ENCODE measurements around the gene NR2E3. TPM values are rescaled to one million over a fixed set of nuclear protein-coding genes. Genes with fewer than 3 reads are reported as not detected.
"Not testable (repeated sequence)": the region's sequence is repeated elsewhere in the genome, so short reads cannot be mapped to it uniquely, and the experiment has no call there.

The NR2E3 gene
- total RNA-seq, 3 donors from 2014 or later, result not detected

DNA sequence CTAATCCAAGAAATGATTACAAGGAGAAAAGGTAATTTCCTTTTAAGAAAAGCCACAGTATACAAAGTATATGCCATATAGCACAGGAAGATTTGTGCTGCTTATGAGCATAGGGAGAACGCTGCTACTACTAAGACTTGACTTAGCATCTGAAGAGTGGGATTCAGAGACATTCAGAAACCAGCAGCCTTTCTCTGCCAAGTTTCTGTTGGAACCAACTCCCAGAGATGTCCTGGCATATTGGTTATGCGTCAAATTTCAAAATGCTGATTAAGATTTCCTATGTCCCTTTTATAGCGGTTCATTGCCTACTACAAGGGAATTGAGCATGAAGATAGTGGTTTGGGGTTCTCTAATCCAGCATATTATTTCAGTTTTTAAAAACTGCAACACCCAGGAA, 4.9 kb downstream of the NR2E3 start:
- DNase-seq, result no peak
- H3K9me3 Mint-ChIP-seq, result peaks cover 18% of the 10 kb centered on the region

DNA sequence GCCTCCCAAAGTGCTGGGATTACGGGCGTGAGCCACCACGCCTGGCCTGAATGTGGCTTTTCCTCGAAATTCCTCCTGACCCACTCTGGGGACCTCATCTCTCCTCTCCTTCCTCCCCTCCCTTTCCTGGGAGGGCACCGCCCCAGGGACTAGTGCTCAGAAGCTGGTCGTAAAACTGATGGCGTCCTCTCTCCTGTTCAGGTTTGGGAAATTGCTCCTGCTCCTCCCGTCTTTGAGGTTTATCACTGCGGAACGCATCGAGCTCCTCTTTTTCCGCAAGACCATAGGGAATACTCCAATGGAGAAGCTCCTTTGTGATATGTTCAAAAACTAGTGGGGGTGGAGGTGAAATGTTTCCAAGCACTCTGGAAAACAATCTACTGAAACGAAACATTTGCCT, 7.0 kb downstream of the NR2E3 start:
- peaks cover 32% of the 10 kb centered on the region for H3K9me3 Mint-ChIP-seq

More for the DNA sequence above, 4.9 kb downstream of the NR2E3 start:
- Mint-ChIP-seq H3K36me3 (ENCODE audit: insufficient read depth) (no peaks in the 10 kb centered on the region), H3K4me3 (no peak overlapping the region), H3K4me1 (ENCODE audit: low read depth) (no peaks in the 10 kb centered on the region), H3K27me3 (ENCODE audit: low read depth) (no peaks in the 10 kb centered on the region)
- no peak for ATAC-seq

DNA sequence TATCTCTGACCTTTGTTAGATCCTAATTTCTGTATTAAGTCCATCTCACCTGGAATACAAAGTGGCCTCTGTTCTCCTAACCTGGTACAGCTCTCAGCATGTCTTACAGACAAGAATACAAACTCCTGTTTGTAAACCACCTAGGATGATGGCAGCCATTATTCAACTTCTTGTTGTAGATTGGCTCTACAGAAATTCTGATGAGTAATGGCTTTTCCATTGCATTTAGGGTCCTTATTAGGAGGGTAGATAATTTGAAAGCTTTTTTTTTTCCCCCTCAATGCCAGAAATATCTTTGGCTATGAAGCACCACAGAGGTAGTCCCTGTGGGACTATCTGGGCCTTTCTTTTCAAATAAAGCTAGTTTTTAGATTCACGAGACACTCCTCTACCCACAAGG, 9.8 kb downstream of the NR2E3 start:
- peaks cover 51% of the 10 kb centered on the region for H3K9me3 Mint-ChIP-seq
- H3K4me3 Mint-ChIP-seq, result no peak overlapping the region
- no peaks in the 10 kb centered on the region for H3K27me3 Mint-ChIP-seq (ENCODE audit: low read depth)
- no peak for DNase-seq
- H3K4me1 Mint-ChIP-seq (ENCODE audit: low read depth), result no peaks in the 10 kb centered on the region
- H3K36me3 Mint-ChIP-seq (ENCODE audit: insufficient read depth), result peaks cover 29% of the 10 kb centered on the region
- no peak for ATAC-seq

More for the DNA sequence above, 7.0 kb downstream of the NR2E3 start:
- H3K36me3 Mint-ChIP-seq (ENCODE audit: insufficient read depth), result peaks cover 5% of the 10 kb centered on the region
- H3K4me3 Mint-ChIP-seq, result no peak overlapping the region
- no peaks in the 10 kb centered on the region for H3K27me3 Mint-ChIP-seq (ENCODE audit: low read depth)
- DNase-seq, result no peak
- no peaks in the 10 kb centered on the region for H3K4me1 Mint-ChIP-seq (ENCODE audit: low read depth)
- ATAC-seq, result no peak

DNA sequence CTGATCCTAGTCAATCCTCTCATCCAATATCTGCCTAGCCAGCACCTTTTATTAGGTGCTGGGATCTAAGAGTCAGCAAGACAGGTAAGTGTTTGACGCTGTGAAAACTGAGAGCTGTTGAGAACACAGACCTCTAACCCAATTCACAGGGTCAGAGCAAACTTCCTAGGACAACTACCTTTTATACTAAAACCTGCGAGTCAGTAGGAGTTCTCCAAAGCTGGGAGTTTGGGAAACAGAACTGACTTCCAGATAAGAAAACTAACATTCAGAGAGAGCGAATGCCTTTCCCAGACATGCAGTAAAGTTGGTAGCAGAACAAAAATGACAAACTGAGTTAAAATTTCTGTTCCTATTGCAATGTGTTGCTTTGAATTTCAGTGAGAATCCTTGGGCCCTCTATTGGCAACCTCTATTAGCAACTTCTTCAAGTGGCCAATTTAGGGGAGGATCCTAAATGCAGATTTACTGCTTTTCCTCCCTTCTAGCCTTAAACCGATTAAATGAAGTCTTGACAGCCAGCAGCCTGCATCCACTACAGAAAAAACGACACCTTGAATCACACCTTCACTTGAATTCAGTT, 11.3 kb downstream of the NR2E3 start:
- Mint-ChIP-seq H3K4me3 (no peak overlapping the region), H3K4me1 (ENCODE audit: low read depth) (no peaks in the 10 kb centered on the region), H3K9me3 (peaks cover 51% of the 10 kb centered on the region), H3K27me3 (ENCODE audit: low read depth) (no peaks in the 10 kb centered on the region), H3K36me3 (ENCODE audit: insufficient read depth) (peaks cover 44% of the 10 kb centered on the region)
- no peak for ATAC-seq
- no peak for DNase-seq

DNA sequence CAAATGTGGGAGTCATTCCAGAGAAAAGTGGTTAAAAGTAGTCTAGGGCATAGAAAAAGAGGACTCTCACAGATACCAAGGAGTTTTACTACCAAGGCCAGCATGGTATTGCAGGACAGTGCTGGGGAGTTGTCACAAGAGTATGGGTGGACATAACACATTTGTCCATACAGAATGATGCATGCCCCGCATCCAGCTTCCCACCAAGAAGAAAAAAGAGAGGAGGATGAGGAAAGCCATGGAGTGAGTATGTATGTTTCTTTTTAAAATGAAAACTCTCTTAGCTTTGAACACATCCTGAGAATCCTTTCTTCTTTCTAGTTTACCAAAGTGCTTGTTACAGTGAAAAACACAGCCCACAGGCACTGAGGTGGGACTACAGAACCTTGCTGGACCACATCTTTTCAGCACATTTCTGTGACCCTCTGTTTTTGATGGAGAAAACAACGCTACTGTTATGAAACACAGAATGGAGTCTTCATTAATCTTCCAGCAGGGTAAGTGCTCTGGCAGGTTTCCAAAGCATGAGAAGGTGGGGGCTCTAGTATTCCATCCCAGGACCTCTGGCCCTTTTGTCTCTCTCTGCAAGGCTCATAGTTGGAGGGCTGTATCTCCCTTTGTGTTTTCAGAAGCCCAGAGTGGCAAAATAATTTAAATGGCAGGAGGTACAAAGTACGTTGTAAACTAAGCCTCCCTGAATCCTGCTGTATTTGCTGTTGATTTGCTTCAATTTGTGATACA, 12.7 kb downstream of the NR2E3 start:
- no peak for DNase-seq
- peaks cover 57% of the 10 kb centered on the region for H3K36me3 Mint-ChIP-seq (ENCODE audit: insufficient read depth)
- no peak overlapping the region for H3K4me3 Mint-ChIP-seq
- H3K4me1 Mint-ChIP-seq (ENCODE audit: low read depth), result no peaks in the 10 kb centered on the region
- no peaks in the 10 kb centered on the region for H3K27me3 Mint-ChIP-seq (ENCODE audit: low read depth)
- no peak for ATAC-seq
- H3K9me3 Mint-ChIP-seq, result peaks cover 48% of the 10 kb centered on the region

DNA sequence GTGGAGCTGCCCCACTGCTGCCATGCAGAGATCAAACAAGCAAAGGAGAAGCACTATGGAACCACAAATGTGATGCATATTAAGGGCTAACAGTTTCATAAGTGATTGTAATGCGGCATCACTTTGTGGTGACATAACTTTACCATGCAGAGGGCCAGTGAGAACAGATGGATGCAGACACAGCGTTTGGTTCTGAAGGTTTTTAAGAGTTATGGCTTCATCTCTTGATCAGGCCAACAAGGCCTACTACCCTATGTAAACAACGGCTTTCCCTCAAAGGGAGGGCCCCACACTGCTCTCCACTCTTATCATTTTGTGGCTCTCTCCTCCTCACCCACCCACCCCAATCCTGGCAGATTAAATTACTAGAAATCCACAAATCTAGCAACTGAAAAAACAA, 13.4 kb downstream of the NR2E3 start:
- no peak for DNase-seq
- ATAC-seq, result no peak
- Mint-ChIP-seq H3K36me3 (ENCODE audit: insufficient read depth) (peaks cover 65% of the 10 kb centered on the region), H3K9me3 (peaks cover 42% of the 10 kb centered on the region), H3K4me1 (ENCODE audit: low read depth) (no peaks in the 10 kb centered on the region), H3K4me3 (no peak overlapping the region), H3K27me3 (ENCODE audit: low read depth) (no peaks in the 10 kb centered on the region)

DNA sequence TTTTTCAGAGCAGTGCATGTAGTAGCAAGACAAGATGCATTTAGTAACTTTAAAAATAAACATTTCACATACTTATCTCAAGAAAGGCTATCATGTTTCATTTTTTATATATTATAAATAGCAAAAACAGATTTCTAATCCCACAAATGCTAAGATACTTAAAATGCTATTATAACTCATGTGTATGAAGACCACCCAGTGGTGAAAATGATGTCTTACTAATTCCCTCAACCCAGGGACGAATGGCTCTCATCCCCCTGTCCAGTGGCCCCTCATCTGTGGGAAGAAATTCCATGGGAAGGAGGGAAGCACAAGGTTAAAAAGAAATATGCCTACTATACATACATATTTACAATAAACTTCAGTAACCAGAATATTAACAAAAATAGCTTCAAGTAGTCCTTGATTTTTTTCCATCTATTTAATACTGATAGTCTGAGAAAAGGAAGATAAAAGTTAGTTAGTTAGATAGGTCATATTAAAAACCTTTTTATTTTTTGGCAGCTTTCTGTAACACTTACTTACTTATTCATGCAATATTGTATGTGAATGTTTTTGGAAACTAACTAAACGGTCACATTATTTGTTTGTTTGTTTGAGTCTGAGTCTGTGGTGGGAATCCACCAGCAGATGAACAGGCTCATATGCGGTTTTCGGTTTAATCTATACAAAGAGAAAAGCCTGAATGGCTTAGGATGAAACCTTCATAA, 14.8 kb downstream of the NR2E3 start:
- H3K36me3 Mint-ChIP-seq (ENCODE audit: insufficient read depth), result peaks cover 77% of the 10 kb centered on the region
- peaks cover 34% of the 10 kb centered on the region for H3K9me3 Mint-ChIP-seq
- DNase-seq (no peak), ATAC-seq (no peak)
- no peak overlapping the region for H3K4me3 Mint-ChIP-seq
- no peaks in the 10 kb centered on the region for H3K27me3 Mint-ChIP-seq (ENCODE audit: low read depth)
- no peaks in the 10 kb centered on the region for H3K4me1 Mint-ChIP-seq (ENCODE audit: low read depth)

DNA sequence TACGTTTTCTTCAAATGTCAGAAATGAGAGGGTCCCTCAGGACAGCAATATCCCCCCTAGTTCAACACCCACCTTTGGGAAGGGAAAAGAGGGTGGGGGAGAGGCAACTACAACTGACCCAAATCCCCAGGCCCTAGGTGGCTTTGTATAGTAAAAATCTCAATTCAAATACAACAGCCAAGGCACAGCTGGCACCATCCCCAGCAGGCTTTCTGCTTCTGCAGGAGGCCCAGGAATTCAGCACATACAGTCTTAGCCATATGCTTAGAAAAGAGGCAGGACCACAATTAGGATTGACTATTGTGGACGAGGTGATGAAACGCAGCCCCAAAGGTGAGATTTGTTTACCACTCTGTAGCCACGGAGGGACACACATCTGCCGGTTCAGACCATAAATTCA, 15.8 kb downstream of the NR2E3 start:
- no peak overlapping the region for H3K4me3 Mint-ChIP-seq
- H3K36me3 Mint-ChIP-seq (ENCODE audit: insufficient read depth), result peaks cover 81% of the 10 kb centered on the region
- ATAC-seq (no peak), DNase-seq (no peak)
- H3K27me3 Mint-ChIP-seq (ENCODE audit: low read depth), result no peaks in the 10 kb centered on the region
- no peaks in the 10 kb centered on the region for H3K4me1 Mint-ChIP-seq (ENCODE audit: low read depth)
- H3K9me3 Mint-ChIP-seq, result peaks cover 27% of the 10 kb centered on the region

DNA sequence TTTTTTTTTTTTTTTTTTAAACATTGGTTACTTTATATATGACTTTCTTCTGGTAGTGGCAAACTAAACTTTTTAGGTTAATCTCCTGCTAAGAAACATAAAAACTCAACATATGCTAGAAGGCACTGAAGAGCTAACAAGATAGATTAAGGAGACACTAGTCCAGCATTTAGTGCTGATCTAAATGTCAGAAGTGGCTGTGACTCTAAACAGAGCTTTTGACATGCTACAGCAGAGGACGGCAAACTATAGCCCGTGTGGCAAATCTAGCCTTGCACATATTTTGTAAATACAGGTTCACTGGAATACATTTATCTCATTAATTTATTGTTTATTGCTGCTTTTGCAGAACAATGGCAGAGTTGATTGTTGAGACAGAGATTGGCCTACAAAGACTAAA, 20.6 kb downstream of the NR2E3 start:
- Mint-ChIP-seq H3K9me3 (no peaks in the 10 kb centered on the region), H3K4me1 (ENCODE audit: low read depth) (no peaks in the 10 kb centered on the region), H3K4me3 (no peak overlapping the region), H3K27me3 (ENCODE audit: low read depth) (no peaks in the 10 kb centered on the region), H3K36me3 (ENCODE audit: insufficient read depth) (peaks cover 56% of the 10 kb centered on the region)
- ATAC-seq (no peak), DNase-seq (no peak)

DNA sequence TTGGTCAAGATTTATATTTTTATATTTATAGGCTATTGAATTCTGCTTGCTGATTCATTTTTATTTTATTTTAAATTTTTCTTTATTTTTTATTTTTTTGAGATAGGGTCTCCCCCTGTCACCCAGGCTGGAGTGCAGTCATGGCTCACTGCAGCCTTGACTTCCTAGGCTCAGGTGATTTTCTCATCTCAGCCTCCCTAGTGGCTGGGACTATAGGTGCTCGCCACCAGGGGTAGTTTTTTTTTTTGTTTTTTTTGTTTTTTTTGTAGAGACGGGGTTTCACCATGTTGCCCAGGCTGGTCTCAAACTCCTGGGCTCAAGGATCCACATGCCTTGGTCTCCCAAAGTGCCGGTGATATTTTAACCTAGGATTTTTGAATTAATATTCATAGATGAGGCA, 31.2 kb downstream of the NR2E3 start:
- no peak for ATAC-seq
- Mint-ChIP-seq H3K27me3 (ENCODE audit: low read depth) (no peaks in the 10 kb centered on the region), H3K36me3 (ENCODE audit: insufficient read depth) (peaks cover 18% of the 10 kb centered on the region), H3K9me3 (no peaks in the 10 kb centered on the region), H3K4me1 (ENCODE audit: low read depth) (peaks cover 8% of the 10 kb centered on the region), H3K4me3 (no peak overlapping the region)
- DNase-seq, result no peak

DNA sequence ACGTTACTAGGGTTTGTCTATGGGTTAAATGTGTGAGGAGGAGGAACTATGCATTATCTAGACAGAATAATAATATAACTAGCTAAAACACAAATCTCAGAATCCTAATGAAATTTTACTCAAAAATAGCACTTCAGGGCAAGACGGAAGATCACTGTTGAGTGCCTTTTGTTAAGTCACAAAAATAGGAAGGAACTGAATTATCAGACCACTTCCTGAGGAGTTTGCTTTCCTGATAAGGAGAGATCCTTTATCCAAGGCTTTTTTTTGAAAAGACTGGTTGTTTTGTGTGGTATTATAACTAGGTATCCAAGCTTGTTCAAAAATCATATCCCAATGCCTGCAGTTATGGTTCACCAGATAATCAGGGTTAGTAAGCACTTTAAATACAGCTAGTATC, 34.6 kb downstream of the NR2E3 start:
- Mint-ChIP-seq H3K27me3 (ENCODE audit: low read depth) (no peaks in the 10 kb centered on the region), H3K36me3 (ENCODE audit: insufficient read depth) (peaks cover 38% of the 10 kb centered on the region), H3K4me1 (ENCODE audit: low read depth) (no peaks in the 10 kb centered on the region), H3K9me3 (no peaks in the 10 kb centered on the region), H3K4me3 (no peak overlapping the region)
- DNase-seq, result no peak
- no peak for ATAC-seq

DNA sequence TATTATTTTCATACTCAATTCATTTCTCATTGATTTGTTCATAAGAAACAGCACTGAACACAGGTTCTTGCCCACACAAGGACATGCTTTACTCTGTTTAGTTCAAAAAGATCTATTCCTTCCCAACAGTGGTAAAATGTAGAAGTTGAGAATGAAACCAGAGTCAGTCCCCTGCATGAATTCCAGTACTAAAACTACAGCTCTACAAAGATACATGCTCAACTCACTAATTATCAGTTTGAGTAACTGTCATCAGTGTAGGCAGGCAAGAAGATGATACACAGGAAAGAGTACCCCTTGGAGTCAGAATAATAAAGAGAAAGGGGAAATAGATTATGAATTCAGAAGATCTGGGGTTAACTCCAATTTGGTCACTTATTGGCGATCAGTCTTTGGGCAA, 43.2 kb downstream of the NR2E3 start:
- Mint-ChIP-seq H3K27me3 (ENCODE audit: low read depth) (no peaks in the 10 kb centered on the region), H3K4me3 (no peak overlapping the region), H3K9me3 (no peaks in the 10 kb centered on the region), H3K36me3 (ENCODE audit: insufficient read depth) (peaks cover 23% of the 10 kb centered on the region), H3K4me1 (ENCODE audit: low read depth) (no peaks in the 10 kb centered on the region)
- ATAC-seq (no peak), DNase-seq (no peak)

DNA sequence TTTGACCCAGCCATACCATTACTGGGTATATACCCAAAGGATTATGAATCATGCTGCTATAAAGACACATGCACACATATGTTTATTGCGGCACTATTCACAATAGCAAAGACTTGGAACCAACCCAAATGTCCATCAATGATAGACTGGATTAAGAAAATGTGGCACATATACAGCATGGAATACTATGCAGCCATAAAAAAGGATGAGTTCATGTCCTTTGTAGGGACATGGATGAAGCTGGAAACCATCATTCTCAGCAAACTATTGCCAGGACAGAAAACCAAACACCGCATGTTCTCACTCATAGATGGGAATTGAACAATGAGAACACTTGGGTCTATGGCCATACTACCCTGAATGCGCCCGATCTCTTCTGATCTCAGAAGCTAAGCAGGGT, 47.9 kb downstream of the NR2E3 start:
- not testable (repeated sequence) for H3K4me3 Mint-ChIP-seq; H3K9me3 Mint-ChIP-seq; H3K4me1 Mint-ChIP-seq (ENCODE audit: low read depth); DNase-seq; ATAC-seq; H3K27me3 Mint-ChIP-seq (ENCODE audit: low read depth)
- H3K36me3 Mint-ChIP-seq (ENCODE audit: insufficient read depth), result peaks cover 25% of the 10 kb centered on the region
